Common myeloid progenitor, CD34-positive (primary cell): Measurements from ENCODE around the gene MARK3.

ENCODE experiments used
- CTCF ChIA-PET: fragments of 350-600 bp; sonication (Branson Sonifier 250); formaldehyde crosslinking; loops from one replicate; lab custom pipeline; 2021; ENCODE audit warnings: antibody characterized with exemption; lab: Charles Lee
- POLR2A ChIA-PET: fragments of 350-600 bp; sonication (Branson Sonifier 250); formaldehyde crosslinking; loops from one replicate; lab custom pipeline; 2021; ENCODE audit warnings: antibody characterized with exemption; lab: Charles Lee
- DNase-seq, 3 donors: peaks; one replicate each; pipeline versions ENCODE4 v3.0.0 to v3.0.0-alpha.2; 2013
- H3K27ac ChIP-seq, 2 experiments: 1 replicate in 1 of 2; 2 replicates in 1 of 2; pipeline ENCODE4 v1.7.0; 2013; ENCODE audit warnings: inconsistent platforms in 2 of 2, low read length in 2 of 2, mild to moderate bottlenecking in 2 of 2, low read depth in 1 of 2, moderate library complexity in 1 of 2; ENCODE audit not compliant: severe bottlenecking in 2 of 2, insufficient read depth in 1 of 2, poor library complexity in 1 of 2
- H3K27me3 ChIP-seq, 5 experiments: replicated peaks in 2 of 5; 1 replicate in 3 of 5; 2 replicates in 2 of 5; pipeline versions ENCODE4 v1.6.1 to v1.7.0; 2013; ENCODE audit warnings: low read length in 4 of 5, mild to moderate bottlenecking in 2 of 5, moderate library complexity in 2 of 5, inconsistent platforms in 1 of 5; ENCODE audit not compliant: insufficient read depth in 5 of 5, control insufficient read depth in 4 of 5
- H3K36me3 ChIP-seq, 4 experiments: 1 replicate in 2 of 4; 2 replicates in 2 of 4; pipeline versions ENCODE4 v1.6.1 to v1.7.0; 2013; ENCODE audit warnings: low read length in 3 of 4, control low read depth in 1 of 4, mild to moderate bottlenecking in 1 of 4; ENCODE audit not compliant: control insufficient read depth in 4 of 4, insufficient read depth in 4 of 4
- H3K4me1 ChIP-seq, 4 experiments: 1 replicate in 3 of 4; 2 replicates in 1 of 4; pipeline versions ENCODE4 v1.6.1 to v1.7.1; 2013; ENCODE audit warnings: low read length in 3 of 4, mild to moderate bottlenecking in 3 of 4, control low read depth in 1 of 4, inconsistent platforms in 1 of 4, moderate library complexity in 1 of 4; ENCODE audit not compliant: control insufficient read depth in 4 of 4, insufficient read depth in 4 of 4; ENCODE audit errors: control extremely low read depth in 1 of 4
- H3K4me3 ChIP-seq, 7 experiments: 1 replicate in 4 of 7; 2 replicates in 3 of 7; pipeline versions ENCODE4 v1.5.1 to v1.7.0; 2013; ENCODE audit warnings: mild to moderate bottlenecking in 7 of 7, low read length in 6 of 7, moderate library complexity in 6 of 7, inconsistent platforms in 2 of 7, low read depth in 2 of 7, control low read depth in 1 of 7; ENCODE audit not compliant: insufficient read depth in 4 of 7, control insufficient read depth in 1 of 7; ENCODE audit errors: extremely low read depth in 1 of 7
- H3K9me3 ChIP-seq, 5 experiments: 1 replicate in 4 of 5; 2 replicates in 1 of 5; pipeline versions ENCODE4 v1.6.1 to v1.7.1; 2013; ENCODE audit warnings: low read length in 4 of 5, mild to moderate bottlenecking in 2 of 5, inconsistent platforms in 1 of 5, low read depth in 1 of 5, moderate library complexity in 1 of 5; ENCODE audit not compliant: control insufficient read depth in 4 of 5, insufficient read depth in 2 of 5; ENCODE audit errors: control extremely low read depth in 1 of 5
- WGBS: methylation state at CpG from one replicate; pipeline ENCODE4 v1.1.5; 2013; ENCODE audit not compliant: insufficient coverage; 5-methylcytosine and 5-hydroxymethylcytosine counted together

Gene MARK3

GRCh38 chr14:103500148-103500990 lies 115.2 kb downstream of the MARK3 start:
- Histone ChIP-seq H3K36me3 (peaks cover 0 to 69% (median 51%) of the 10 kb centered on the region in 4 experiments), H3K4me3 (no peak overlapping the region), H3K27ac (no peak overlapping the region), H3K27me3 (no peaks in the 10 kb centered on the region), H3K9me3 (no peaks in the 10 kb centered on the region), H3K4me1 (peaks cover 0 to 18% (median 3%) of the 10 kb centered on the region in 4 experiments)
- peak; percentile 83 to 89 (median 84) for DNase-seq
- WGBS, result 42% methylated on average over 12 of the region's 17 CpGs
- ChIA-PET CTCF (interaction anchor here (1.0 to 2.4 kb wide), 8 partner anchors 12 to 57 kb away, joined by 3 to 11 read pairs (median 5); no protein-coding TSS in a partner anchor), POLR2A (interaction anchor here (0.6 kb wide), 2 partner anchors 64 to 118 kb away, joined by 3 to 5 read pairs; no protein-coding TSS in a partner anchor)

DNA sequence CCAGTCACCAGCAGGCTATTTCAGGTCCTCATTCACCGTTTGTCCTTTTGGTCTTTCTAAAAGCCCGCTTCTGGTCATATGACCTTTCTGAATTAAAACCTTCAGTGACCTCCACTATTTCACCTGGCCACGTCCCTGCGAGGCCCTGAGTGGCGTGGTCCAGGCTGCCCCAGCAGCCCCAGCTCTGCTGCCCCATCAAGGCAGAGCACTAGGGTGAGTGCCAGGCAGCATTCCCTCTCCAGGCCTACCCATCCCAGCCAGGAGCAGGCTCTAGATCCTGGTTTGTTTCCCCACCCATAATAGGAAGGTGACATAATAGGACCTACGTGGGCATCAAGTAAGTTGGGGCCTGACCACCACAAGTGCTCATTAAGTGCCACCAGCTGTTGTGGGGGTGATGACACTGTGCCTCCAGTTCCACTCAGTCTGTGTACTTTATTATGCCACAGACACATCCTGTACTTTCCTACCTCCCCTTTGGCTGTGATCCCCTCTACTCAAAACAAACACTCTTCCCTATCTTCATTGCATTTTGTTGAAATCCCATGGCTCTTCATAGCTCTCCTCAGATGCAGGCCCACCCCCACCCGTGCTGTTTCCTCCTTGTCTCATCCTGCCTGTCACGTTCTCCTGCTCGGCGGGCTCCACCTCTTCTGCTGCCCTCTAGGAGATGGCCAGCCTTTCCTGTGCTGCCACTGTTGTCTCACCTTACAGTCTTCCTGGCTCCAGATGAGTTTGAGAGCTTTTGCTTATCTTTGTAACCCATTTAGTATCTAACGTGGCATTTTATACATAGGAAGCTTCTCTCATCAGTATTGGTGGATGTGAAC lies 116.0 kb downstream of the MARK3 start:
- peaks cover 0 to 18% (median 3%) of the 10 kb centered on the region in 4 experiments for H3K4me1 ChIP-seq
- H3K27me3 ChIP-seq, result no peaks in the 10 kb centered on the region
- H3K4me3 ChIP-seq, result no peak overlapping the region
- CTCF ChIA-PET, result interaction anchor here (0.6 to 2.2 kb wide), 12 partner anchors 9 to 54 kb away, joined by 3 to 9 read pairs (median 4); no protein-coding TSS in a partner anchor
- peaks cover 3 to 64% (median 47%) of the 10 kb centered on the region in 4 experiments for H3K36me3 ChIP-seq
- 80% methylated on average over 11 of the region's 11 CpGs for WGBS
- no peak overlapping the region for H3K27ac ChIP-seq
- POLR2A ChIA-PET, result interaction anchor here (0.6 kb wide), 2 partner anchors 63 to 117 kb away, joined by 3 to 5 read pairs; no protein-coding TSS in a partner anchor
- no peak for DNase-seq
- no peaks in the 10 kb centered on the region for H3K9me3 ChIP-seq

DNA sequence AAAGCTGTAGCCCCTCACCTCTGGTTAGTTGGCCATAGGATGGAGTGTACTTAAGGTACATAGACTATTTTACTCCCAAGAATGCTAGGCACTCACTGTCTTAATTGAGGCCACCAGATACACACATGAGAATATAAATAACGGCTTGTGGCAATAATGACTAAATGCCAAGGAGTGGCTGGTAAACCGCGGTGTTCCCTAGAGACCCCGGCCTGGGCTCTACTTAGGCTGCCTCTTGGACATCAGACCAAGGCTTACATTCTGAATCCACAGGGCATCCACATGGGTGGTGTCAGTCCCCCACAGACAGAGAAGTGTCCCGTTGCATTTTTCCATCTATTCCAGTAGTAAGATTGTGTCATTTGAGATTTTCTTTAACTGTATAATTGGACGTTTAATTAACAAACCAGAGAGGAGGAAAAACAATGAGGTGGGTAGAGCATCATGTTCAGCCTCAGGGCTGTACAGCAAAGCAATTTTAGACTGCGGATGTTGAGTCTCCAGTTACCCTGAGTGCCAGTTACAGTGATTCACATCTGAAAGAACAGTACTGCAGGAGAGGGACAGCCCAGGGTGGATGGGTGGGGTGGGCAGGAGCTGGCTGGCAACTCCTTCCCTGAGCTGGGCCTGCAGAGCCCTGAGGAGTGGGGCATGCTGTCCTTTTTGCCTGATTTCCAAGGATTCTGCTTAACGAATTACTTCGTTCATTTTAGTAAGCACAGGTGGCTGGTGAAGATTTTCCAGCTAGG lies 116.9 kb downstream of the MARK3 start:
- Histone ChIP-seq H3K9me3 (no peaks in the 10 kb centered on the region), H3K4me1 (peaks cover 0 to 21% (median 5%) of the 10 kb centered on the region in 4 experiments), H3K27ac (no peak overlapping the region), H3K27me3 (no peaks in the 10 kb centered on the region), H3K4me3 (no peak overlapping the region), H3K36me3 (peaks cover 3 to 61% (median 48%) of the 10 kb centered on the region in 4 experiments)
- ChIA-PET CTCF (interaction anchor here (0.6 to 2.2 kb wide), 14 partner anchors 9 to 53 kb away, joined by 3 to 9 read pairs (median 4); no protein-coding TSS in a partner anchor), POLR2A (no interaction called here)
- no peak for DNase-seq
- 76% methylated on average over 3 of the region's 9 CpGs for WGBS

DNA sequence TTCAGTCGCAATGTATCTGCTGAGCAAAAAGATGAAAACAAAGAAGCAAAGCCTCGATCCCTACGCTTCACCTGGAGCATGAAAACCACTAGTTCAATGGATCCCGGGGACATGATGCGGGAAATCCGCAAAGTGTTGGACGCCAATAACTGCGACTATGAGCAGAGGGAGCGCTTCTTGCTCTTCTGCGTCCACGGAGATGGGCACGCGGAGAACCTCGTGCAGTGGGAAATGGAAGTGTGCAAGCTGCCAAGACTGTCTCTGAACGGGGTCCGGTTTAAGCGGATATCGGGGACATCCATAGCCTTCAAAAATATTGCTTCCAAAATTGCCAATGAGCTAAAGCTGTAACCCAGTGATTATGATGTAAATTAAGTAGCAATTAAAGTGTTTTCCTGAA lies 117.7 kb downstream of the MARK3 start:
- peaks cover 0 to 26% (median 6%) of the 10 kb centered on the region in 4 experiments for H3K4me1 ChIP-seq
- ChIA-PET POLR2A (no interaction called here), CTCF (interaction anchor here (0.8 to 2.2 kb wide), 6 partner anchors 11 to 45 kb away, joined by 3 to 9 read pairs (median 4); no protein-coding TSS in a partner anchor)
- H3K27me3 ChIP-seq, result no peaks in the 10 kb centered on the region
- WGBS, result 93% methylated on average over 14 of the region's 18 CpGs
- H3K27ac ChIP-seq, result no peak overlapping the region
- peaks cover 3 to 61% (median 48%) of the 10 kb centered on the region in 4 experiments for H3K36me3 ChIP-seq
- no peak overlapping the region for H3K4me3 ChIP-seq
- no peak for DNase-seq
- no peaks in the 10 kb centered on the region for H3K9me3 ChIP-seq

- CTCF ChIA-PET, result interaction anchor here (0.8 to 2.2 kb wide), 6 partner anchors 11 to 45 kb away, joined by 3 to 9 read pairs (median 4); no protein-coding TSS in a partner anchor
- 98% methylated on average over 7 of the region's 12 CpGs for WGBS
Observed at GRCh38 chr14:103503296-103503695, 118.1 kb downstream of the MARK3 start.

GRCh38 chr14:103504991-103505565 lies 119.9 kb downstream of the MARK3 start:
- ChIA-PET POLR2A (interaction anchor here (0.6 kb wide), 1 partner anchor 650 kb away, joined by 5 read pairs; no protein-coding TSS in a partner anchor), CTCF (interaction anchor here (1.0 to 7.1 kb wide), 3 partner anchors 14 to 42 kb away, joined by 3 to 47 read pairs (median 3); no protein-coding TSS in a partner anchor)
- WGBS, result 86% methylated on average over 8 of the region's 8 CpGs
- peaks cover 0 to 27% (median 7%) of the 10 kb centered on the region in 4 experiments for H3K4me1 ChIP-seq
- no peaks in the 10 kb centered on the region for H3K27me3 ChIP-seq
- no peak overlapping the region for H3K27ac ChIP-seq
- H3K9me3 ChIP-seq, result no peaks in the 10 kb centered on the region
- H3K36me3 ChIP-seq, result peaks cover 3 to 61% (median 47%) of the 10 kb centered on the region in 4 experiments
- H3K4me3 ChIP-seq, result no peak overlapping the region
- no peak for DNase-seq

More at GRCh38 chr14:103503296-103503695, 118.1 kb downstream of the MARK3 start:
- Histone ChIP-seq H3K27me3 (no peaks in the 10 kb centered on the region), H3K36me3 (peaks cover 3 to 59% (median 47%) of the 10 kb centered on the region in 4 experiments), H3K4me1 (peaks cover 0 to 27% (median 7%) of the 10 kb centered on the region in 4 experiments), H3K9me3 (no peaks in the 10 kb centered on the region), H3K27ac (no peak overlapping the region), H3K4me3 (no peak overlapping the region)
- POLR2A ChIA-PET, result no interaction called here
- DNase-seq, result no peak
